Fibroblast of skin of left biceps (primary cell): ENCODE data around the gene EXOC3L4.
"Not testable (repeated sequence)": the region's sequence is repeated elsewhere in the genome, so short reads cannot be mapped to it uniquely, and the experiment has no call there.

ENCODE experiments used
- DNase-seq, 2 experiments: peaks; one replicate each; pipeline ENCODE4 v3.0.0-alpha.2; 2013; ENCODE audit warnings: low read depth in 2 of 2

EXOC3L4 gene

DNA sequence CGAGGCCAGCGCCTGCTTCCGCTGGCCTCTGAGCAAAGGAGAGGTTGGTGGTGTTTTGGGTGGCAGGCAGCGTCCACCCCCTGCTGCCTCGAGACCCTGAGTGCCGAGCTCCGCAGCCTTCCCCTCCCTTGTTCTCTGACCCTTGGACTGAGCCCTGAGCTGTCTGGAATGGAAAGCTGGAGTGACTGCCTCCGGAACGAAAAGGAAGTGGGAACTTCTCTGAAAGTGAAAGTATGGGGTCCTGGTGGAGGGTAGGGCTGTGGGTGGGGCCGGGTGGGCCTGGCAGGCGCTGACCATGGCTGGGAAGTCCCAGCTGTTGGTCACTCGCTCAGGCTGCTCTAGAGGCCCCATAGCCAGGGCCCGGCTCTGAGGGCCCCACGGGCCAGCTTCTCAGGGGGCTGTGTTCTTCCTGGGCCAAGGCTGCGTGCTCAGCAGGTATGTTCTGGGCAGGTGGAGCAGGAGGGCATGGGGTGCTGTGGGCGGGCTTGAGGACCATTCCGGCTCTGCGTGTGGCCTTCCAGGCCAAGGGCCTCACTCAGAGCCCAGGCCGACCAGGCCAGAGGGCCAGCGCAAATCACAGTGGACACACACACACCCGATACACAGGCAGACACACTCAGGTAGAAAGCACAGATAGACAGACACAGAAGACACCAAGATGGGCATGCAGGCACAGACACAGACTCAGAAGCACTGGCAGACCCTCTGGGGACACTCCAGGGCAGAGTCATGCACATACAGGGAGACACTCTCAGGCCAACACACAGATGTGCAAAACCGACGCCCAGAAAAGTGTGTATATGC lies at the start of gene EXOC3L4:
EXOC3L4 (plus strand) TSS at position 320 of the 804 bp plus-strand sequence. CDS start 5,495 bp downstream, outside the sequence.
- DNase-seq: no peak

DNA sequence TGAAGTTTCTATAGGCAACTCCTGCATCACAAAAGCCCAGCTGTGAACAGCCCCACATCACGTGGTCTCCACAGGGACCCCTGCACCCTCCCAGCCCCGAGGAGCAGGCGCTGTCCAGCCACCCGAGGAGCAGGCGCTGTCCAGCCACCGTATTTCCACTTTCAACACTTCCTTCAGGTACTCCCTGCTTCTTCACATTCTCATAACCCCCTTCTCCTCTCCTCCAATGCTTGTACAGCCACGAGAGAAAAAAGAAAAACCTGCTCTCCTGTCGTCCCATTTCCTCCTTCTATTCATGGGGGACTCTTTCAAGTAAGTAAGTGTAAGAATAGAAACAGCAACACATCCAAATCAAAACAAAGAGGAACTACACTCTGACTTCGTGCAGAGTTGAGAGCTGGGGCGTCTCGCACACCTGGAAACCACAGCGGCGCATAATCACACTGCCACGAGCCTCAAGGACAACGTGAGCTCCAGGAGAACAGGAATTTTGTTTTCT lies 49.1 kb upstream of the EXOC3L4 start:
- no peak for DNase-seq

DNA sequence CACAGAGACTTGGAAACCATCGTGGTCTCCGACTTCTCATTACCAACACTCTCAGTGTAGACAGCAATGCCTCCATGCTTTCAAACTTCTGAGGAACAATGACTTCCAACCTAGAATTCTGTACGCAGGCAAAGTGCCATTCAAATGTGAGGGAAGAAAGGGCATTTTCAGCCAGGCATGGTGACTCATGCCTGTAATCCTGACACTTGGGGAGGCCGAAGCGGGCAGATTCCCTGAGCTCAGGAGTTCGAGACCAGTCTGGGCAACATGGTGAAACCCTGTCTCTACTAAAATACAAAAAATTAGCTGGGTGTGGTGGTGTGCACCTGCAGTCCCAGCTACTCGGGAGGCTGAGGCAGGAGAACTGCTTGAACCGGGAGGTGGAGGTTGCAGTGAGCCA lies 47.1 kb upstream of the EXOC3L4 start:
- DNase-seq: not testable (repeated sequence)

DNA sequence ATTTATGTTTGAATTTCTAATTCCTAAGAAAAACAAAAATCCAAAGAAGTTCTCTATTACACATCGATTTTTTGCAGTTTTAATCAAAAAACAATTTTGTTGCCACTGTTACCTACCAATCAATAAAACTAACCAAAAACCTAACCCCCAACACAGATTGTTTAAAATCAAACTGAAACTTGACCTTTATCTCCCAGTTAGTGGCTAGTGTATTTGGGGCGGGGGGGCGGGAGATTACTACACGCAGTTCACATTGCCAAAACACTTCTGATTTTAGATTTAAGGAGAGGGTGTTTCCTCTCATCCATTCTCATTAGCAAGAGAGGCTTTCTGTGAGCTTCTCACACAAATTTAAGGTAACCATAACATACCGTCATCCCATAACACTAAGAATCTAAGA lies 43.6 kb upstream of the EXOC3L4 start:
- DNase-seq: no peak

DNA sequence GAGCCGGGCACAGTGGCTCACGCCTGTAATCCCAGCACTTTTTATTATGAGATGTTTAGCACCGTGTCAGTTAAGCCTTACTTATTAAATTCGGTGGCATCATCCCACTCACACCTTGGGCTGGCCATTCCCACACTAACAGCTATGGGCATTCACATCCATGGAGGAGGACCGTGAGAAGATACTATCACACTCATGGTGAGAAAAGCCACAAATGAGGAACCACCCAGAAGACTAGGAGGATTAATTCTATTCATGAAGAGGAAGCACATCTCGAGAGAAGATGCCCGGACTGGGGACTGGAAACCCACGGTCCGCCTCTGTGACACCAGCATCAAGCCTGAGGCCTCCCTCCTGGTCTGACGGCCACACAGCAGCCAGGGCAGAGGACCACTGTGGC lies 42.1 kb upstream of the EXOC3L4 start:
- DNase-seq: no peak

DNA sequence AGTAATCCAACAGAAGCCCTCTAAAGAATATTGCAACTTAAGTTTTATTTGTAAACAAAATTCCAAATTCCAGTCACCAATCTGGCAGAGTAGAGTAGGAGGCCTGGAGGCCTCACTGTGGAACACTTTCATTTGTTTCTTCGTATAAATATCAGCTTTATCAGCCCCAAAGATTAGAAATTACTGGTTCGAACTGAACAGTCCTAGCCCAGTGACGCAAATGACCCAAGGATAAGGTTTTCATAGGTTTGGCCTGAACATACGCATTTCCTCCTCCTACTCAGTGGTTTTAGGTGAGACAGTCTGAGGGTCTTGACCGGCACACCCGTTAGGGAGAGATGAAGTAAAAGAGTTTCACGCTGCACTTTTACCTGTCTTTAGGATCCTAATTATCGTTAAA lies 38.8 kb upstream of the EXOC3L4 start:
- no peak for DNase-seq

DNA sequence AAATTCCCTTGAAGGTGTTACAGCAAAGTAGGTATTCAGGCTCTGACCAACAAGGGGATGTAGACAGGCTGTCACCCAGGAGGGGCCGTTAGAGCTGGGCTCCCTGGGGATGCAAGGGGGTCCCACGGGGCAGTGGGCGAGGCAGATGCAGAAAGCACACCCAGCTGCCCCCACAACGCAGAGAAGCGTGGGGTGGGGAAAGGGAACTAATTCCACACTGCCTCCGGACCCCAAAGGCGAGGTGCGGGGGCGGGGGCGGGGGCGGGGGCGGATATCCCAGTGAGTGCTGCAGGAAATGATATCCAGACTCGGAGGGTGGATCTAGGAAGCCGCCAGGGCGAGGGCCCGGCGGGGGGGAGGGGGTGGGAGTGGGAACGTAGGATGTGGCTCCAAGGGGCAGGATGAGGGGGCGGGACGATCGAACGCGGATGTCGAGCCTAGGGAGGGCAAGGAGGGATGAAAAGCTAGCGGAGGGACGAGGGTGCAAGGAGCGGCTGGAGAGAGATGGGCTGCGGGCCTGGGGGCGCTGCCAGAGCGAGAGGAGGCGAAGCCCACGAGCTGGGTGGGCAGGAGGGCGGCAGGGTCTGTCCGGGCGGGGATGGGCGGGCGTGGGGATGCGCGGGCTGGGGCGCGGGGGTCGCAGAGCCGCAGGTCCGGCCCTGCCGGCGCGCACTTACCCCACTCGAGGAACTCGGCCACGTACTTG lies 38.0 kb upstream of the EXOC3L4 start:
- DNase-seq: peak; percentile 25 to 29

DNA sequence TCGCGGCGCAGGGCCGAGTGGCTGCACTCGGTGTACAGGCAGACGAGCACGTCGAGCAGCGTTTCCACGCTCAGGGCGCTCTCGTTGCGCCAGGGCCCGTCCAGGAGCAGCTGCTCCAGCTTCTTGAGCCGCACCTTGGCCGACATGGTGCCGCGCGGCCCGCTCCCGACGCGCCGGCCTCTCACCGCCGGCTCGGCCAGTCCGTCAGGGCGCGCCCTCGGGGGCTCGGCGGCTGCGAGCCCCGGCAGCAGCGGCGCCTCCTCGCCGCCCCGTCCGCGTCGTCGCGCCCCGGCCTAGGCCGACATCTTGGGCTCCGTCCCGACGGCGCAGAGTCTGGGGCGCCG lies 37.5 kb upstream of the EXOC3L4 start:
- DNase-seq: no peak

DNA sequence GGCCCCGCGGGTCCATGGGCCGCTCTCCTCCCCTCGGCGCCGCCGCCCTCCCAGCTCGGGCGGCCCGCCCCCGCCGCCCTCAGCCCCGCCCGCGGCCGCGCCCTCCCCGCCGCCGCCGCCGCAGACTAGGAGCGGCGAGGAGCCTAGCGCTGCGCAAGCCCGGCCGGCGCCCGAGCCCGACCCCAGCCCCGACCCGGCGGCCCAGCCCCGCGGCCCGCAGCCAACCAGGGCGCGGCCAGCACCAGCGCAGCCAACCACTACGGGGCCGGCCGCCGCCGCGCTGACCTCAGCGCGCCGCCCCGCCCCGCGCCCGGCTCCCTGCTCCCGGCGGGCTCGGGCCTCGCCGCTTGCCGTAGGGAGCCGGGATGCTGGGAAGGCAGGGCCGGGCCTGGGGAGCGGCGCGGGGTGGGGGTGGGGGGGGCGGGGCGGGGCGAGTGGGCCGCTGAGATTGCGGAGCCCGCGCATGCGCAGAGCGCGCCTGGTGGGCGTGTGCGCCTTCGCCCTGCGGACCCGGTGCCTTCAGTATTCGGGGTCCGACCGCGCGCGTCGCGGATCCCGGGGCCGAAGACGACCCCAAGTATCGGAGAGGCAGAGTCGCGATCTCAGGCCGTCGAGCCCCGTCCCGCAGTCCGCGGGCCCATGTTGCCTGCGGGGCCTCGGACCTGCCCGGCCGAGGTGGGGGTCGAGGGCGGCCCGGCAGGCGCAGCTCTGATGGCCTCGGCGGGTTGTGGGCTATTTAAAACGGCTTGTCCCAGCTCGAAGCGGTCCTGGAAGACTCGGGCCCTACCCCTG lies 37.0 kb upstream of the EXOC3L4 start, which contains the start of gene CDC42BPB:
CDC42BPB (minus strand) TSS at position 178 of the 792 bp plus-strand sequence. CDS start 376 bp downstream, outside the sequence.
- DNase-seq: peak; percentile 84

DNA sequence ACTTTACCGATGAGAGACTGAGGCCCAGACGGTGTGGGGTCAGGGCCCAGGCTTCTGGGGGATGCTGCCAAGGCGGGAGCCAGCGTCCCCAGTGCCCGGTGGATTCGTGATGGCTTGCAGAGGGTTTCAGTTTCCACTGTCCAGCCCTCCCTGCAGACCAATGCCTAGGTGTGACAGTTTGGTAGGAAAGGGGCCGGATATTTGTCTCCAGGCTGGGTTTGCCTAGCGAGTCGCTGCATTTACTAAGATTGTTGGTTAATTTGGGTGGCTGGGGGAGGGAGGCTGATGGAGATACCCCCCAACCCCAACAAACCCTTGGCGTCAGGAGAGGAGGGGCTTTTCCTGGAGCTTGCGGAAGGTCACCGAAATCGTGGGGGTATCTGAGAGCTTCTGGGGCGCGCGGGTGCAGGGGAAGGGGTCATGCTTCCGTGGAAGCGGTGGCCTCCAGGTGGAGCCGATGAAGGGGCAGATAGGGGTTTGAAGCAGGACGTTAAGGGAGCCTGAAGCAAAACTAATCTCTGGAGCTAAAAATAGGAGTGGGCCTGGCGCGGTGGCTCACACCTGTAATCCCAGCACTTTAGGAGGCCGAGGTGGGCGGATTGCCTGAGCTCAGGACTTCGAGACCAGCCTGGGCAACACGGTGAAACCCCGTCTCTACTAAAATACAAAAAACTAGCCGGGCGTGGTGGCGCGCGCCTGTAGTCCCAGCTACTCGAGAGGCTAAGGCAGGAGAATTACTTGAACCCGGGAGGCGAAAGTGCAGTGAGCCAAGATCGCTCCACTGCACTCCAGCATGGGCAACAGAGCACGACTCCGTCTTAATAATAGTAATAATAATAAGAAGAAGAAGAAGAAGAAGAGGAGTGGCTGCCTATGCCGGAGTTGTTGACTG lies 36.1 kb upstream of the EXOC3L4 start:
- DNase-seq: no peak

DNA sequence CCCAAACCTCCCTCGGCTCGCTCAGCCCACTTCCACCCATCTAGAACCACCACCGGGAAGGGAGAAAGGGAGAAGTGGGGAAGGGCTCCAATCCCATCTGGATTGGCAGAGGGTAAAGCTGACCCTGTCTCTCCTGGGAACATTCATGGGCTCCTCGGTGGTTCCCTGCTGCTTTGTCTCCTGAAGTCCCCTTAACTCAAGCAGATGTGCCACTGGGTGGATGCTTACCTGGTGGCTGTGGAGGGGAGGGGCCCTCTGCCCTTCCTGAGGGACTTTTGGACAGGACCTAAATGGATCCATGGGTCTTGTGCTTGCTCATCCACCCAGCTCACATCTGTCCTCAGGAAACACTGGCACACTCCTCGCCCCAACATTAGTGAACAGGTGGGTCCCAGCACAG lies 35.0 kb upstream of the EXOC3L4 start:
- DNase-seq: no peak

DNA sequence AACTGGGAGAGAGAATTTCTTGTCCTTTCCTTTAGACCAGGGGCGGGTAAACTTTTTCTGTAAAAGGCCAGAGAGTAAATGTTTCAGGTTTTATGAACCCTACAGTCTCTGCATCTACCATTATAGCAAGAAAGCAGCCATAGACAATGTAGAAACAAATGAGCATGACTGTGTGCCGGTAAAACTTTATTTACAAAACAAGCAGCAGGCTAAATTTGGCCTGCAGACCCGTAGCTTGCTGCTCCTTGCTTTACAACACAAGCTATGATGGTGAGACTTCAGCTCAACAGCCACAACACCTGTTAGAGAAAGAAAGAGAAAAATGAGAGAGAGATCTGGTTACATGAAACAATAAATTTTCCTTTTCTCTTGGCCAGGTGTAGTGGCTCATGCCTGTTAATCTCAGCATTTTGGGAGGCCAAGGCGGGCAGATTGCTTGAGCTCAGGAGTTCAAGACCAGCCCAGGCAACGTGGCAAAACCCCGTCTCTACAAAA lies 33.0 kb upstream of the EXOC3L4 start:
- no peak for DNase-seq

DNA sequence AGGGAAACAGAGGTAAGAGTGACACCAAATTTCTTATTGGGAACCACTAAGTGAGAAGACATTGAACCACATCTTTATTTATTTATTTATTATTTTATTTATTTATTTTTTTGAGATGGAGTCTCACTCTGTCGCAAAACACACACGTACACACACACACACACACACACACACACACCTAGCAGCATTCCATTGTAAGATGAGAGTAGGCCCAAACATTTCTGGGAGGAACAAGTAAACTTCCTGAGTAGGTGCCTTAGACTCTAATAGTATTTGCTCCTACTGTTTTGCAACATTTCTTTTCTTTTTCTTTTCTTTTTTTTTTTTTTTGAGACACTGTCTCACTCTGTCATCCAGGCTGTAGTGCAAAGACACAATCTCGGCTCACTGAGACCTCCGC lies 30.1 kb upstream of the EXOC3L4 start:
- DNase-seq: no peak

DNA sequence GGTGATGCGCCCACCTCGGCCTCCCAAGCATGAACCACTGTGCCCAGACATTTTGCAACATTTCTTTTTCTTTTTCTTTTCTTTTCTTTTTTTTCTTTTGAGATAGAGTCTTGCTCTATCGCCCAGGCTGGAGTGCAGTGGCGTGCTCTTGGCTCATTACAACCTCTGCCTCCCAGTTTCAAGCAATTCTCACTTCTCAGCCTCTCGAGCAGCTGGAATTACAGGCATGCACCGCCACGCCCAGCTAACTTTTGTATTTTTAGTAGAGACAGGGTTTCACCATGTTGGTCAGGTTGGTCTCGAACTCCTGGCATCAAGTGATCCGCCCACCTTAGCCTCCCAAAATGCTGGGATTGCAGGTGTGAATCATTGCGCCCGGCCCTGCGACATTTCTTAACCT lies 29.5 kb upstream of the EXOC3L4 start:
- DNase-seq: no peak

DNA sequence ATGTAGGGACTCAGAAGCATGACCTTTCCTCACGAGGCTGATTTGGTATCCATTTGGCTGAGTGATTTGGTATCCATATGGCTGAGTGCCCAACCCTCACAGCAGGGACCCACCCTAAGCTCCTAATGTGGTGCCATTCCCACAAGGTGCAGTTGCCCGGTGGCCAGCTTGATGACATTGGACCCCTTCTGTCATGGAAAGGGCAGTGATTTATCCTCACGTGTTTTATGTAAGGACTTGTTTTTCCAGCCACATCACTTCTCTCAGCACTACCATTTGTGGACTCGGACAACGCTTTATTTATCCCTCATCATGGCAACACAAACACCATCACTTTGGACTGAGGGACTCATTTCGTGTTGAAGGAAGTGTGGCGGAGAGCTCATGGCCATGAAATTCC lies 28.7 kb upstream of the EXOC3L4 start:
- DNase-seq: no peak

DNA sequence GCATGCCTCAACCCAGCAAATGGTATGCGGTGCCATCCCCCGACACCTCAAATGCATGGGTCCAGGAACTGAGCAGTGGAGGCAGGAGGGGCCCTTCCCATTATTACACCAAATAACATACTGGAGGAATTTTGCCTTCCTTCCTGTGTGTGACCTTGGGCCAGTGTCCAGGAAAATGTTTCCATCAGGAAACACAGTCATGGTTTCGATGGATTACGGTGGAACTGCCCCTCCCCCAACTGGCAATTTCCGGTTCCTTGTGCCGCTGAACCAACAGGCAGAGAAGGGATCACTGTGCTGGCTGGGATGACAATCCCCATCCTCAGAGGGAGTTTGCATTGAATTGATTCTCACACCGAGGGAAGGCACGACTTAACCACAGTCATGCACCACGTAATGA lies 28.1 kb upstream of the EXOC3L4 start:
- DNase-seq: no peak

DNA sequence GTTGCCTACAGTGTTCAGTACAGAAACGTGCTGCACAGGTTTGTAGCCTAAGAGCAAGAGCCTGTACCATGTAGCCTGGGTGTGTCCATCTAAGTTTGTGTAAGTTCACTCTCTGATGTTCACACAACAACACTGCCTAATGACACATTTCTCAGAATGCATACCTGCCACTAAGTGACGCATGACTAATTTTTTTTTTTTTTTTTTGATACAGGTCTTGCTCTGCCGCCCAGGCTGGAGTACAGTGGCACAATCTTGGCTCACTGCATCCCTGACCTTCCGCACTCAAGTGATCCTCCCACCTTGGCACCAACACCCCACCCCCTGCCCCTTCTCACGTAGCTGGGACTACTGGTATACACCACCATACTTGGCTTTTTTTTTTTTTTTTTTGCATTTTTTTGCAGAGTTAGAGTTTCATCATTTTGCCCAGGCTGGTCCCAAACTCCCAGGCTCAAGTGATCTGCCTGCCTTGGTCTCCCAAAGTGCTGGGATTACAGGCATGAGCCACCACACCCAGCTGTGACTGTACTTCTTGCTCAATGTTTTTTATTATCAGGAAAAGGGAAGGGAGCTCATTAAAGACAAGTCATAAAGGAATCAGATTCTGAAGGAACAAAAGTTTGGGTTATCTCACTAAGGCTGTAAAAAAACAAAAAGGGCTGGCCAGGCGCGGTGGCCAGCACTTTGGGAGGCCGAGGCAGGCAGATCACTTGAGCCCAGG lies 27.1 kb upstream of the EXOC3L4 start:
- no peak for DNase-seq

DNA sequence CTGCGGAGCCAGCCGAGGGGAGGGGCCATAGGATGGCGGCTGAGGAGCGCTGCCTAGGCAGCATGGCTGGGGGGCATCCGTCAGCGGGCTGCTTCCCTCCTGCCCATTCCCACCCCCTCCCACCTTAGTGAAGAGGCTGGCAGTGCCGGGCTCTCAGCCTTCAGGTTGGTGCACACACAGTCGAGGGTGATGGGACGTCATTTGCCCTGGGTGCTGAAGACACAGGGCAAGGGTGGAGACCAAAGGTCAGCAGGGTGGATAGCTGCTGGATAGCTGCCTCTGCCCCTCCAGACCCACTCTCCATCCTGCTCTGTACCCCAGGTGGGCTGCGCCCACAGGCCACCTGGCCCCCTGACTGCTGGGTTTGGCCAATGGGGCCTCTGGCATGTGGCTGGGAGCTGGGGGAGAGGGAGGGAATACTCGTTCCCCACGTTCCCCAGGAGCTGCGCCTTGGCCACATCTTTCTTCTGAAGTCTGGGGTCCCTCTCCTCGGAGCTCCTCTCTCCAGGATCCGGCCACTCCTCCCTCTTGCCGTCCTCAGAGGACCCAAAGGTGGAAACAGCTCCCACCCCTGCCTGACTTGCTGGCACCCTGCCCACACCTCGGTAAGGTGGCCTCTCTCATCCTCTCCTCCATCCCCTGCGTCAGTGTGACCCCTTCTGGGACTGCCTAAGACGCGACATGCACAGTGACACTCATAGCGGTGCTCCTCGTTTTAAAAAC lies 26.0 kb upstream of the EXOC3L4 start:
- no peak for DNase-seq

DNA sequence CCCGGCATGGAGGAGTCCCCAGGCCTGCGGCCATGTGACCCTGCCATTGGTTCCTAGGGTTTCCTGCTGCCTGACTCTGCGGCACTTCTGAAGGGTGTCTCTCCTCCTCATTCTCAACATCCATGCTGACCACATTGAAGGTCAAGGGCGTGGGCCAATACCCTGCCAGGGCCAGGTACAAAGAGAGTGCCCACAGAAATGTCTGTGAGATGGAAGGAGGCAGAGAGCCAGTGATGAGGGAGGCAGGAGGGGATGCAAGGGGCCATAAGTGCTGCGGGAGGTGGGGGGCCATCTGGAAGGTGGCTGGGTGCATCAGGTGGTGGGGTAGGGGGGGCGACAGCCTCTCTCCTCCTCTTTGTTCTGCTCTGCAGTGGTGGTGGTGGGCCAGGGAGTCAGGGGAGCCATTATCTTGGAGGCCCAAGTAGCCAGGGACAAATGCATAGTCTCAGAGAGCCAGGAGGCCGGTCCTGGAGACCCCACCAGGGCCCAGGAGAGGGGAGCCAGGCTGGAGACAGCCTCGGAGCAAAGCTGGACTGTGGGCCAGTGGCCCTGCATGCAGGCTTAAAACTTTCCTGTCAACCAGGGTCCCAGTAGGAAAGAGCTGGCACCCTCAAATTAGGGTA lies 24.2 kb upstream of the EXOC3L4 start:
- no peak for DNase-seq
